HEK293 (cell line): Measurements from ENCODE around the gene NAP1L3.

Experiments used
- ZNF24 ChIP-seq: fragments of 450-650 bp; formaldehyde crosslinking; IDR thresholded peaks from 2 replicates; pipeline ENCODE4 v1.5.1; 2016; ENCODE audit warnings: missing biosample characterization, missing genetic modification characterization
- ZNF274 ChIP-seq, 2 experiments: fragments of 200-500 bp in 1 of 2; fragments of 450-650 bp in 1 of 2; sonication (Bioruptor generic) in 1 of 2; formaldehyde crosslinking in 1 of 2; IDR thresholded peaks; 2 replicates each; pipeline versions ENCODE4 v1.5.1 to v1.6.1; 2014 to 2016; ENCODE audit warnings: borderline replicate concordance in 1 of 2, inconsistent platforms in 1 of 2, low read length in 1 of 2, missing biosample characterization in 1 of 2, missing genetic modification characterization in 1 of 2
- ZNF335 ChIP-seq: fragments of 450-650 bp; formaldehyde crosslinking; conservative IDR thresholded peaks from 2 replicates; pipeline ENCODE4 v1.5.1; 2016; ENCODE audit warnings: missing biosample characterization, missing genetic modification characterization
- TF ChIP-seq, protein P1 (sequence below): fragments of 450-650 bp; formaldehyde crosslinking; IDR thresholded peaks from 2 replicates; pipeline ENCODE4 v1.5.0; 2017; ENCODE audit warnings: missing biosample characterization, missing genetic modification characterization, borderline replicate concordance
- TF ChIP-seq, protein P2 (sequence below): IDR thresholded peaks from 2 replicates; pipeline ENCODE4 v1.6.1; 2011; ENCODE audit warnings: mild to moderate bottlenecking, low read depth, low read length, borderline replicate concordance
- TF ChIP-seq, protein P3 (sequence below): fragments of 450-650 bp; formaldehyde crosslinking; IDR thresholded peaks from 2 replicates; pipeline ENCODE4 v1.5.1; 2016; ENCODE audit warnings: missing biosample characterization, missing genetic modification characterization
- TF ChIP-seq, protein P4 (sequence below): fragments of 450-650 bp; formaldehyde crosslinking; IDR thresholded peaks from 2 replicates; pipeline ENCODE4 v1.5.1; 2016; ENCODE audit warnings: missing biosample characterization, missing genetic modification characterization

DNA sequence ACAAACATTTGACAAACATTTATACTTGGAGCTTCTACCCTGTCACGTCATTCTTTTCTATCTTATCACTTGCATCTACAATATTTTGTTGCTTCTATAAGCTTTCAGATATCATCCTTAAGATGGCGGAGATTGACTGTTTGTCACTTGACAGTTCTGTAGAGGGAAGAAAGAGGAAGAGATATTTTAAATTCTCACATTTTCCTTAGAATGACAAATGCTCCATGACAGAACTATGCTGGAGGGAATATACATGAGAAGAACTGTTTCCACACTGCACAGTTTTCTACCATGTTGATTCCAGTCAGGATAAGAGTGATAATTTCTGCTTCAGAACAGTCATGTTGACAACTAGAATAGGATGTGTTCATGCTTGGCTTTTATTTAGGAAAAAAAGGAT, 30.3 kb upstream of the NAP1L3 start:
- TF ChIP-seq, protein P1, sequence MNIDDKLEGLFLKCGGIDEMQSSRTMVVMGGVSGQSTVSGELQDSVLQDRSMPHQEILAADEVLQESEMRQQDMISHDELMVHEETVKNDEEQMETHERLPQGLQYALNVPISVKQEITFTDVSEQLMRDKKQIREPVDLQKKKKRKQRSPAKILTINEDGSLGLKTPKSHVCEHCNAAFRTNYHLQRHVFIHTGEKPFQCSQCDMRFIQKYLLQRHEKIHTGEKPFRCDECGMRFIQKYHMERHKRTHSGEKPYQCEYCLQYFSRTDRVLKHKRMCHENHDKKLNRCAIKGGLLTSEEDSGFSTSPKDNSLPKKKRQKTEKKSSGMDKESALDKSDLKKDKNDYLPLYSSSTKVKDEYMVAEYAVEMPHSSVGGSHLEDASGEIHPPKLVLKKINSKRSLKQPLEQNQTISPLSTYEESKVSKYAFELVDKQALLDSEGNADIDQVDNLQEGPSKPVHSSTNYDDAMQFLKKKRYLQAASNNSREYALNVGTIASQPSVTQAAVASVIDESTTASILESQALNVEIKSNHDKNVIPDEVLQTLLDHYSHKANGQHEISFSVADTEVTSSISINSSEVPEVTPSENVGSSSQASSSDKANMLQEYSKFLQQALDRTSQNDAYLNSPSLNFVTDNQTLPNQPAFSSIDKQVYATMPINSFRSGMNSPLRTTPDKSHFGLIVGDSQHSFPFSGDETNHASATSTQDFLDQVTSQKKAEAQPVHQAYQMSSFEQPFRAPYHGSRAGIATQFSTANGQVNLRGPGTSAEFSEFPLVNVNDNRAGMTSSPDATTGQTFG (tag by site-specific recombination) = no peak
- TF ChIP-seq, protein P2, sequence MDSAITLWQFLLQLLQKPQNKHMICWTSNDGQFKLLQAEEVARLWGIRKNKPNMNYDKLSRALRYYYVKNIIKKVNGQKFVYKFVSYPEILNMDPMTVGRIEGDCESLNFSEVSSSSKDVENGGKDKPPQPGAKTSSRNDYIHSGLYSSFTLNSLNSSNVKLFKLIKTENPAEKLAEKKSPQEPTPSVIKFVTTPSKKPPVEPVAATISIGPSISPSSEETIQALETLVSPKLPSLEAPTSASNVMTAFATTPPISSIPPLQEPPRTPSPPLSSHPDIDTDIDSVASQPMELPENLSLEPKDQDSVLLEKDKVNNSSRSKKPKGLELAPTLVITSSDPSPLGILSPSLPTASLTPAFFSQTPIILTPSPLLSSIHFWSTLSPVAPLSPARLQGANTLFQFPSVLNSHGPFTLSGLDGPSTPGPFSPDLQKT = no peak
- TF ChIP-seq, protein P3, sequence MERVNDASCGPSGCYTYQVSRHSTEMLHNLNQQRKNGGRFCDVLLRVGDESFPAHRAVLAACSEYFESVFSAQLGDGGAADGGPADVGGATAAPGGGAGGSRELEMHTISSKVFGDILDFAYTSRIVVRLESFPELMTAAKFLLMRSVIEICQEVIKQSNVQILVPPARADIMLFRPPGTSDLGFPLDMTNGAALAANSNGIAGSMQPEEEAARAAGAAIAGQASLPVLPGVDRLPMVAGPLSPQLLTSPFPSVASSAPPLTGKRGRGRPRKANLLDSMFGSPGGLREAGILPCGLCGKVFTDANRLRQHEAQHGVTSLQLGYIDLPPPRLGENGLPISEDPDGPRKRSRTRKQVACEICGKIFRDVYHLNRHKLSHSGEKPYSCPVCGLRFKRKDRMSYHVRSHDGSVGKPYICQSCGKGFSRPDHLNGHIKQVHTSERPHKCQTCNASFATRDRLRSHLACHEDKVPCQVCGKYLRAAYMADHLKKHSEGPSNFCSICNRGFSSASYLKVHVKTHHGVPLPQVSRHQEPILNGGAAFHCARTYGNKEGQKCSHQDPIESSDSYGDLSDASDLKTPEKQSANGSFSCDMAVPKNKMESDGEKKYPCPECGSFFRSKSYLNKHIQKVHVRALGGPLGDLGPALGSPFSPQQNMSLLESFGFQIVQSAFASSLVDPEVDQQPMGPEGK (tag by site-specific recombination) = no peak
- TF ChIP-seq, protein P4, sequence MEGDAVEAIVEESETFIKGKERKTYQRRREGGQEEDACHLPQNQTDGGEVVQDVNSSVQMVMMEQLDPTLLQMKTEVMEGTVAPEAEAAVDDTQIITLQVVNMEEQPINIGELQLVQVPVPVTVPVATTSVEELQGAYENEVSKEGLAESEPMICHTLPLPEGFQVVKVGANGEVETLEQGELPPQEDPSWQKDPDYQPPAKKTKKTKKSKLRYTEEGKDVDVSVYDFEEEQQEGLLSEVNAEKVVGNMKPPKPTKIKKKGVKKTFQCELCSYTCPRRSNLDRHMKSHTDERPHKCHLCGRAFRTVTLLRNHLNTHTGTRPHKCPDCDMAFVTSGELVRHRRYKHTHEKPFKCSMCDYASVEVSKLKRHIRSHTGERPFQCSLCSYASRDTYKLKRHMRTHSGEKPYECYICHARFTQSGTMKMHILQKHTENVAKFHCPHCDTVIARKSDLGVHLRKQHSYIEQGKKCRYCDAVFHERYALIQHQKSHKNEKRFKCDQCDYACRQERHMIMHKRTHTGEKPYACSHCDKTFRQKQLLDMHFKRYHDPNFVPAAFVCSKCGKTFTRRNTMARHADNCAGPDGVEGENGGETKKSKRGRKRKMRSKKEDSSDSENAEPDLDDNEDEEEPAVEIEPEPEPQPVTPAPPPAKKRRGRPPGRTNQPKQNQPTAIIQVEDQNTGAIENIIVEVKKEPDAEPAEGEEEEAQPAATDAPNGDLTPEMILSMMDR (tag by site-specific recombination) = no peak
- TF ChIP-seq ZNF24 (tag by site-specific recombination) (no peak), ZNF335 (tag by site-specific recombination) (no peak), ZNF274 (IDR thresholded peaks at IDR 0.05; ENCODE audit: low read length) (no peak), ZNF274 (tag by site-specific recombination; IDR thresholded peaks at IDR 0.05; ENCODE audit: borderline replicate concordance) (no peak)
